ENCODE results near the gene TP53INP2. TPM values are rescaled to one million over a fixed set of nuclear protein-coding genes. Genes with fewer than 3 reads are reported as not detected.
A peak's percentile ranks its signal among the peaks of the same experiment; 100 is the strongest.
"Not testable (repeated sequence)": the region's sequence is repeated elsewhere in the genome, so short reads cannot be mapped to it uniquely, and the experiment has no call there.

Gene TP53INP2, protein sequence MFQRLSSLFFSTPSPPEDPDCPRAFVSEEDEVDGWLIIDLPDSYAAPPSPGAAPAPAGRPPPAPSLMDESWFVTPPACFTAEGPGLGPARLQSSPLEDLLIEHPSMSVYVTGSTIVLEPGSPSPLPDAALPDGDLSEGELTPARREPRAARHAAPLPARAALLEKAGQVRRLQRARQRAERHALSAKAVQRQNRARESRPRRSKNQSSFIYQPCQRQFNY
- total RNA-seq = 8.4 and 13.5 TPM in 2 replicates
- polyA plus RNA-seq = 12.5 and 18.9 TPM in 2 replicates

DNA sequence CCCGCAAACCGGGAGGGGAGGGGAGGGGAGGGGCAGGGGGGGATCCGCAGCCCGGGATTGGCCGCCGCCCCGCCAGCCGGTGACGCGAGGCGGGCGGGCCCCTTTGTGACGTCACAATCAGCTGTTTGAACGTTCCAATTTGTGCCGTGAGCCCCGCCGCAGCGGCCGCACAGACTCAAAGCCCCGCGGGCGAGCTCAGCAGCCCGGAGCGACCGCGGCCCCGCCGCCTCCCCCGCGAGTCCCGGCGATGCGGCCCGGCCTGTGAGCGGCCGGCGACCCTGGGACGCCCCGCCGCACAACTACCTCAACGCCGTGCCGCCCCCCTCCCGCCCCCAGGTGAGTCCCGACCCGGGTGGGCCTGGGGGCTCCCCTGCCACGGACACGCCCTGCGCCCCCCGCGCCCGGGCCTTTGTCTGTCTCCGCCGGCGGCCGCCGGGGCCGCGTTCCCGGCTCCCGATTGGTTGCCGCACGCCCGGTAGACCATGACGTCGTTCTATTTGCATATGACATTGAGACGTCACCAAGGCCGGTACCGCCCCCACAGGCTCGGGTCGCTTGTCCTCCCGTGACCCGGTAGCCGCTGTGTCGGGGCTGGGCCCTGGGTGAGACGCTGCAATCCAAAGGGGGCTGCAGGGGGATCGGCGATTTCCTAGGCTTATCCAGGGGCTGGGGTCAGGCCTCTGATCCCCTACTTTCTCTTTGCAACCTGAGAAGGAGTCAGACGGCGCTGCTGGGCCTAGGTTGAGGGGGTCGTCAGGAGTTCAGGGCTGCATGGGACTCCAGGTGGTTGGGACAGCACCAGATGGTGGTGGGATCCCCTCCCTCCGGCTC is at the start of gene TP53INP2:
TP53INP2 (plus strand) TSS at position 168 of the 831 bp plus-strand sequence. CDS start 4,396 bp downstream, outside the sequence.
- peak within 1 kb of the TSS; percentile 99 for H3K27ac ChIP-seq
- H3K36me3 ChIP-seq = no peaks in the 10 kb centered on the region
- peak; percentile 95 to 97 for DNase-seq (ENCODE audit: low read depth in 1 of 2, low spot score in 1 of 2)
- peak within 1 kb of the TSS; percentile 70 for H3K4me3 ChIP-seq
- no peaks in the 10 kb centered on the region for H3K9me3 ChIP-seq (ENCODE audit: low read depth)
- TF ChIP-seq, protein P1, sequence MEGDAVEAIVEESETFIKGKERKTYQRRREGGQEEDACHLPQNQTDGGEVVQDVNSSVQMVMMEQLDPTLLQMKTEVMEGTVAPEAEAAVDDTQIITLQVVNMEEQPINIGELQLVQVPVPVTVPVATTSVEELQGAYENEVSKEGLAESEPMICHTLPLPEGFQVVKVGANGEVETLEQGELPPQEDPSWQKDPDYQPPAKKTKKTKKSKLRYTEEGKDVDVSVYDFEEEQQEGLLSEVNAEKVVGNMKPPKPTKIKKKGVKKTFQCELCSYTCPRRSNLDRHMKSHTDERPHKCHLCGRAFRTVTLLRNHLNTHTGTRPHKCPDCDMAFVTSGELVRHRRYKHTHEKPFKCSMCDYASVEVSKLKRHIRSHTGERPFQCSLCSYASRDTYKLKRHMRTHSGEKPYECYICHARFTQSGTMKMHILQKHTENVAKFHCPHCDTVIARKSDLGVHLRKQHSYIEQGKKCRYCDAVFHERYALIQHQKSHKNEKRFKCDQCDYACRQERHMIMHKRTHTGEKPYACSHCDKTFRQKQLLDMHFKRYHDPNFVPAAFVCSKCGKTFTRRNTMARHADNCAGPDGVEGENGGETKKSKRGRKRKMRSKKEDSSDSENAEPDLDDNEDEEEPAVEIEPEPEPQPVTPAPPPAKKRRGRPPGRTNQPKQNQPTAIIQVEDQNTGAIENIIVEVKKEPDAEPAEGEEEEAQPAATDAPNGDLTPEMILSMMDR (IDR thresholded peaks at IDR 0.05; ENCODE audit: low read depth, low read length) = no peak
- H3K4me1 ChIP-seq (ENCODE audit: low read depth) = peaks cover 14% of the 10 kb centered on the region
- no peaks in the 10 kb centered on the region for H3K27me3 ChIP-seq

DNA sequence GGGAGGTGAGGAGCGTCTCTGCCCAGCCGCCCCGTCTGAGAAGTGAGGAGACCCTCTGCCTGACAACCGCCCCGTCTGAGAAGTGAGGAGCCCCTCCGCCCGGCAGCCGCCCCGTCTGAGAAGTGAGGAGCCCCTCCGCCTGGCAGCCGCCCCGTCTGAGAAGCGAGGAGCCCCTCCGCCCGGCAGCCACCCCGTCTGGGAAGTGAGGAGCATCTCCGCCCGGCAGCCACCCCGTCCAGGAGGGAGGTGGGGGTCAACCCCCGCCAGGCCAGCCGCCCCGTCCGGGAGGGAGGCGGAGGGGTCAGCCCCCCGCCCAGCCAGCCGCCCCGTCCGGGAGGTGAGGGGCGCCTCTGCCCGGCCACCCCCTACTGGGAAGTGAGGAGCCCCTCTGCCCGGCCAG is 45.5 kb upstream of the TP53INP2 start:
- not testable (repeated sequence) for H3K36me3 ChIP-seq; DNase-seq (ENCODE audit: low read depth in 1 of 2, low spot score in 1 of 2); H3K27ac ChIP-seq; H3K9me3 ChIP-seq (ENCODE audit: low read depth); H3K4me3 ChIP-seq; H3K27me3 ChIP-seq; H3K4me1 ChIP-seq (ENCODE audit: low read depth)

DNA sequence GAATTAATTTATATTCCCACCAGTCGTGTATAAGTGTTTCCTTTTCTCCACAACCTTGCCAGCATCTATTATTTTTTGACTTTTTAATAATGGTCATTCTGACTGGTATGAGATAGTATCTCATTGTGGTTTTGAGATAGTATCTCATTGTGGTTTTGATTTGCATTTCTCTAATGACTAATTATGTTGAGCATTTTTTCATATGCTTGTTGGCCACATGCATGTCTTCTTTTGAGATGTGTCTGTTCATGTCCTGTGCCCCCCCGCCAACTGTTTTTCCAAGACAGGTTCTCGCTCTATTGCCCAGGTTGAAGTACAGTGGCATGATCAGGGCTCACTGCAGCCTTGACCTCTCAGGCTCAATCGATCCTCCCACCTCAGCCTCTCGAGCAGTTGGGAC is 42.3 kb upstream of the TP53INP2 start:
- H3K27me3 ChIP-seq; H3K4me3 ChIP-seq; H3K36me3 ChIP-seq; H3K9me3 ChIP-seq (ENCODE audit: low read depth); H3K4me1 ChIP-seq (ENCODE audit: low read depth); H3K27ac ChIP-seq; DNase-seq (ENCODE audit: low read depth in 1 of 2, low spot score in 1 of 2): not testable (repeated sequence)

DNA sequence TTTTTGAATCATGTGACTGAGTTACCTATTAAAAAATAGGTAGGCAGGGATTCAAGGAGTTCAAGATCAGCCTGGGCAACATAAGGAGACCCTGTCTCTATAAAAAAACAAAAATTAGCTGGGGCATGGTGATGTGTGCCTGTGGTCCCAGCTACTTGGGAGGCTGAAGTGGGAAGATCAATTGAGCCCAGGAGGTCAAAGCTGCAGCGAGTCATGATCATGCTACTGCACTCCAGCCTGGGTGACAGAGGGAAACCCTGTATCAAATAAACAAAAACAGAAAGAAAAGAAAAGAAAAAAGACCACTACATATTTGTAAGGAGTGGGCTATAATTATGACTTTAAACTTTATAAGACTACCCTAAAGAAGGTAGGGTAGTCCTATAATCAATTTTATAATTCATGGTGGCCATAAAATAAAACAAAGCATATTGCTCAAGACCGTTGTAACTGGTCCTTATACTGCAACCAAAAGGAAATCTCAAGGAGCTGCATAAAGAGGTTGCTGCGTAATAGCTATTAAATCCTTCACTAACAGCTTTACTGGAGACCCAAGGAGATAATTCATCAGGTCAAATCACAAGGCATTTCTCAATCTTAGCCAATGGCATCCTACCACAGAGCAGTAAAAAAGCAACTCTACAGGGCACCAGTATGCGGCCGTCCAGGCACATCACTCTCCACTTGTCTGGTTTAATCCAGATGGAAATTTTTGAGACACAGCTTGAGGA is 40.8 kb upstream of the TP53INP2 start:
- DNase-seq (ENCODE audit: low read depth in 1 of 2, low spot score in 1 of 2) = no peak
- H3K27me3 ChIP-seq = no peaks in the 10 kb centered on the region
- H3K36me3 ChIP-seq = no peaks in the 10 kb centered on the region
- TF ChIP-seq, protein P1 (IDR thresholded peaks at IDR 0.05; ENCODE audit: low read depth, low read length) = no peak
- no peaks in the 10 kb centered on the region for H3K9me3 ChIP-seq (ENCODE audit: low read depth)
- no peaks in the 10 kb centered on the region for H3K4me1 ChIP-seq (ENCODE audit: low read depth)
- H3K27ac ChIP-seq = no peak overlapping the region
- H3K4me3 ChIP-seq = no peak overlapping the region

DNA sequence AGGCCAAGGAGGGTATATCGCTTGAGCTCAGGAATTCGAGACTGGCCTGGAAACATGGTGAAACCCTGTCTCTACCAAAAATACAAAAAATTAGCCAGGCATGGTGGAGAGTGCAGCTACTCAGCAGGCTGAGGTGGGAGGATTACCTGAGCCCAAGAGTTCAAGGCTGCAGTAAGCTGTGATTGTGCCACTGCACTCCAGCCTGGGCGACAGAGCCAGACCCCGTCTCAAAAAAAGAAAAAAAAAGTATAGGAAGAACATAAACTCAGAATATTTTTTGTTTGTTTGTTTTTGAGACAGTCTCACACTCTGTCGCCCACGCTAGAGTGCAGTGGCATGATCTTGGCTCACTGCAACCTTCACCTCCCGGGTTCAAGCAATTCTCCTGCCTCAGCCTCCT is 39.4 kb upstream of the TP53INP2 start:
- H3K27ac ChIP-seq; DNase-seq (ENCODE audit: low read depth in 1 of 2, low spot score in 1 of 2); H3K4me1 ChIP-seq (ENCODE audit: low read depth); H3K36me3 ChIP-seq; H3K9me3 ChIP-seq (ENCODE audit: low read depth); H3K27me3 ChIP-seq; H3K4me3 ChIP-seq: not testable (repeated sequence)

DNA sequence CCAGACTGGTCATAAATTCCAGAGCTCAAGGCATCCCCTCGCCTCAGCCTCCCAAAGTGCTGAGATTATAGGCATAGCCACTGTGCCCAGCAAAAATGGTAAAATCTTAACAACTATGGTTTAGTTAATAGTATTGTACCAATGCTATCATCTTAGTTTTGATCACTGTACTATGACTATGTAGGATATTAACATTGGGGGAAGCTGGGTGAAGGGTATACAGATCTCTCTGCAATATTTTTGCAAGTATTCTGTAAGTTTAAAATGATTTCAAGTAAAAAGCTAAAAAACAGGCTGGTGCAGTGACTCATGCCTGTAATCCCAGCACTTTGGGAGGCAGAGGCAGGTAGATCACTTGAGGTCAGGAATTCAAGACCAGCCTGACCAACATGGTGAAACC is 35.0 kb upstream of the TP53INP2 start:
- no peak overlapping the region for H3K4me3 ChIP-seq
- DNase-seq (ENCODE audit: low read depth in 1 of 2, low spot score in 1 of 2) = no peak
- no peaks in the 10 kb centered on the region for H3K4me1 ChIP-seq (ENCODE audit: low read depth)
- TF ChIP-seq, protein P1 (IDR thresholded peaks at IDR 0.05; ENCODE audit: low read depth, low read length) = no peak
- H3K27me3 ChIP-seq = no peaks in the 10 kb centered on the region
- H3K27ac ChIP-seq = no peak overlapping the region
- H3K36me3 ChIP-seq = no peaks in the 10 kb centered on the region
- H3K9me3 ChIP-seq (ENCODE audit: low read depth) = no peaks in the 10 kb centered on the region

All from cardiac muscle cell (in vitro differentiated cells and primary cell).